ENCODE data around the gene EHMT1.

Gene EHMT1

GRCh38 chr9:137583347-137583746 is 35.5 kb upstream of the EHMT1 start:
- H4K20me1 ChIP-seq (ENCODE audit: insufficient read depth, low read length): no peaks in the 10 kb centered on the region
- no peak overlapping the region for H3K9ac ChIP-seq (ENCODE audit: low read length)
- H3K9me3 ChIP-seq (ENCODE audit: low read length): no peaks in the 10 kb centered on the region
- peaks cover 18% of the 10 kb centered on the region for H3K4me1 ChIP-seq (ENCODE audit: insufficient read depth, low read length, severe bottlenecking)
- no peak overlapping the region for H3K4me3 ChIP-seq (ENCODE audit: low read depth, low read length, poor library complexity, severe bottlenecking)
- TF ChIP-seq CTCF (IDR thresholded peaks at IDR 0.05; ENCODE audit: low read length): no peak
- TF ChIP-seq EZH2 (IDR thresholded peaks at IDR 0.05; ENCODE audit: borderline replicate concordance, low read length): no peak
- peaks cover 75% of the 10 kb centered on the region for H3K36me3 ChIP-seq (ENCODE audit: insufficient read depth, low read length)
- no peak overlapping the region for H3K27ac ChIP-seq (ENCODE audit: low read depth, low read length, poor library complexity, severe bottlenecking)
- no peak overlapping the region for H3K4me2 ChIP-seq (ENCODE audit: low read length)
- no peaks in the 10 kb centered on the region for H3F3A ChIP-seq (ENCODE audit: insufficient read depth, low read length)
- H3K9me2 ChIP-seq (ENCODE audit: low read depth, low read length): no peaks in the 10 kb centered on the region
- no peak overlapping the region for H2AFZ ChIP-seq (ENCODE audit: low read length)
- no peaks in the 10 kb centered on the region for H3K27me3 ChIP-seq (ENCODE audit: insufficient read depth, low read length)
- H3K79me2 ChIP-seq (ENCODE audit: insufficient read depth, low read length): no peaks in the 10 kb centered on the region

- H3K9me3 ChIP-seq (ENCODE audit: low read length): no peaks in the 10 kb centered on the region
- TF ChIP-seq EZH2 (IDR thresholded peaks at IDR 0.05; ENCODE audit: borderline replicate concordance, low read length): no peak
- no peak for TF ChIP-seq CTCF (IDR thresholded peaks at IDR 0.05; ENCODE audit: low read length)
- H3K4me3 ChIP-seq (ENCODE audit: low read depth, low read length, poor library complexity, severe bottlenecking): no peak overlapping the region
- H2AFZ ChIP-seq (ENCODE audit: low read length): no peak overlapping the region
- H3K79me2 ChIP-seq (ENCODE audit: insufficient read depth, low read length): no peaks in the 10 kb centered on the region; the same call in 1 of the 2 replicates
- H3K27ac ChIP-seq (ENCODE audit: low read depth, low read length, poor library complexity, severe bottlenecking): no peak overlapping the region
- H3K4me2 ChIP-seq (ENCODE audit: low read length): no peak overlapping the region
- peaks cover 81% of the 10 kb centered on the region for H3K36me3 ChIP-seq (ENCODE audit: insufficient read depth, low read length)
- peaks cover 22% of the 10 kb centered on the region for H3K4me1 ChIP-seq (ENCODE audit: insufficient read depth, low read length, severe bottlenecking)
- H3K9ac ChIP-seq (ENCODE audit: low read length): no peak overlapping the region
- H3F3A ChIP-seq (ENCODE audit: insufficient read depth, low read length): no peaks in the 10 kb centered on the region
- H3K27me3 ChIP-seq (ENCODE audit: insufficient read depth, low read length): no peaks in the 10 kb centered on the region
- H3K9me2 ChIP-seq (ENCODE audit: low read depth, low read length): no peaks in the 10 kb centered on the region
- H4K20me1 ChIP-seq (ENCODE audit: insufficient read depth, low read length): no peaks in the 10 kb centered on the region
These were observed 34.8 kb upstream of the EHMT1 start for GRCh38 chr9:137583957-137584356.

GRCh38 chr9:137586854-137587253 is 32.0 kb upstream of the EHMT1 start:
- Histone ChIP-seq H3K79me2 (ENCODE audit: insufficient read depth, low read length) (no peaks in the 10 kb centered on the region; the same call in 1 of the 2 replicates), H3K4me1 (ENCODE audit: insufficient read depth, low read length, severe bottlenecking) (peaks cover 19% of the 10 kb centered on the region), H3K4me3 (ENCODE audit: low read depth, low read length, poor library complexity, severe bottlenecking) (no peak overlapping the region), H2AFZ (ENCODE audit: low read length) (no peak overlapping the region), H3K9me2 (ENCODE audit: low read depth, low read length) (no peaks in the 10 kb centered on the region), H3K9ac (ENCODE audit: low read length) (no peak overlapping the region), H3K27ac (ENCODE audit: low read depth, low read length, poor library complexity, severe bottlenecking) (no peak overlapping the region), H3K9me3 (ENCODE audit: low read length) (no peaks in the 10 kb centered on the region), H3K27me3 (ENCODE audit: insufficient read depth, low read length) (no peaks in the 10 kb centered on the region; the same call in 1 of the 2 replicates), H3K4me2 (ENCODE audit: low read length) (no peak overlapping the region), H3K36me3 (ENCODE audit: insufficient read depth, low read length) (peaks cover 71% of the 10 kb centered on the region), H3F3A (ENCODE audit: insufficient read depth, low read length) (no peaks in the 10 kb centered on the region), H4K20me1 (ENCODE audit: insufficient read depth, low read length) (no peaks in the 10 kb centered on the region)
- TF ChIP-seq CTCF (IDR thresholded peaks at IDR 0.05; ENCODE audit: low read length): no peak
- TF ChIP-seq EZH2 (IDR thresholded peaks at IDR 0.05; ENCODE audit: borderline replicate concordance, low read length): no peak

Measured in OCI-LY1 (cell line).